Fibroblast of gingiva (primary cell): Measurements from ENCODE around the gene ASCC3.

ENCODE experiments used
- DNase-seq: peaks from one replicate; pipeline ENCODE4 v3.0.0-alpha.2; 2011; ENCODE audit warnings: low read depth

Gene ASCC3, protein sequence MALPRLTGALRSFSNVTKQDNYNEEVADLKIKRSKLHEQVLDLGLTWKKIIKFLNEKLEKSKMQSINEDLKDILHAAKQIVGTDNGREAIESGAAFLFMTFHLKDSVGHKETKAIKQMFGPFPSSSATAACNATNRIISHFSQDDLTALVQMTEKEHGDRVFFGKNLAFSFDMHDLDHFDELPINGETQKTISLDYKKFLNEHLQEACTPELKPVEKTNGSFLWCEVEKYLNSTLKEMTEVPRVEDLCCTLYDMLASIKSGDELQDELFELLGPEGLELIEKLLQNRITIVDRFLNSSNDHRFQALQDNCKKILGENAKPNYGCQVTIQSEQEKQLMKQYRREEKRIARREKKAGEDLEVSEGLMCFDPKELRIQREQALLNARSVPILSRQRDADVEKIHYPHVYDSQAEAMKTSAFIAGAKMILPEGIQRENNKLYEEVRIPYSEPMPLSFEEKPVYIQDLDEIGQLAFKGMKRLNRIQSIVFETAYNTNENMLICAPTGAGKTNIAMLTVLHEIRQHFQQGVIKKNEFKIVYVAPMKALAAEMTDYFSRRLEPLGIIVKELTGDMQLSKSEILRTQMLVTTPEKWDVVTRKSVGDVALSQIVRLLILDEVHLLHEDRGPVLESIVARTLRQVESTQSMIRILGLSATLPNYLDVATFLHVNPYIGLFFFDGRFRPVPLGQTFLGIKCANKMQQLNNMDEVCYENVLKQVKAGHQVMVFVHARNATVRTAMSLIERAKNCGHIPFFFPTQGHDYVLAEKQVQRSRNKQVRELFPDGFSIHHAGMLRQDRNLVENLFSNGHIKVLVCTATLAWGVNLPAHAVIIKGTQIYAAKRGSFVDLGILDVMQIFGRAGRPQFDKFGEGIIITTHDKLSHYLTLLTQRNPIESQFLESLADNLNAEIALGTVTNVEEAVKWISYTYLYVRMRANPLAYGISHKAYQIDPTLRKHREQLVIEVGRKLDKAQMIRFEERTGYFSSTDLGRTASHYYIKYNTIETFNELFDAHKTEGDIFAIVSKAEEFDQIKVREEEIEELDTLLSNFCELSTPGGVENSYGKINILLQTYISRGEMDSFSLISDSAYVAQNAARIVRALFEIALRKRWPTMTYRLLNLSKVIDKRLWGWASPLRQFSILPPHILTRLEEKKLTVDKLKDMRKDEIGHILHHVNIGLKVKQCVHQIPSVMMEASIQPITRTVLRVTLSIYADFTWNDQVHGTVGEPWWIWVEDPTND (N-terminal part only)

DNA sequence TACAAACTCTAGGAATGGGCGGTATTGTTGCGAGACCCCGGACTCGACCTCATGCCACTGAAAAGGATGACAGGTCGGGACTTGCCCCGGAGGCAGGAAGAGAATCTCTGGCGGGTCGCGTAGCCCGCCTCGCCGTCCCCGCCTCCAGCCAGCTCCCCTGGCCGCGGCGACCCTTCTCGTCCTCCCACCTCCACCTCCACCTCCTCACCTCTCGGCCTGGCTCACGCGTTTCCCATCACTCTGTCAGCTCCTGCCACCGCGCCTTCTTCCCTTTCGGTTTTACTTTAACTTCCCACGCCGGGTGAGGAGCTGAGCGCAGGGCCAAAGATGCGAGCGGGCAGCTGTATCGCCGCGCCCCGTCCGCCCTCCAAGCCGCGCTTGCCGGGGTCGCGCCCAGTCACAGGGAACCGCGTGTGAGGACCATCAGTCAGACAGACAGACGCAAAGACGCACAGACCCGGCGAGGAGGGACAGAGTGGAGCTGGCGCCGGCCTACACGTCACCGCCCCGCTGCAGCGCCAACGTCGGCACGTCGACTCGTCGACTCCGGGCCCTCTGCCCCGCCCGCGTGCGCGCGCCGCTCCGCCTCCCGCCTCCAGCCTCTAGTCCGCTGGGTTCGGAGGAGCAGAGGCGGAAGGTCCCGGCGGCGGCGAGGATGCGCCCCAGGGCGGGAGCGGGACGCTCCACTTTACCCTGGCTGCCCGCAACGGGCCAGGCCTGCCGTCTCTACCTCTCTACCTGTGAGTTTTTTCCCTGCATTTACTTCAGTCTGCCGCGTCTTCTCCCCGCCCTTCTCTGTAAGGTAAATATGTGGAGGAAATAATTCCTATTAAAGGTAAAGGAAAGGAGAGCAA lies at the start of gene ASCC3:
TSS of gene ASCC3 (minus strand) at position 477 of the 854 bp plus-strand sequence. CDS start 13,332 bp downstream, outside the sequence.
- peak; percentile 91 for DNase-seq

- no peak for DNase-seq
Measured at GRCh38 chr6:100925749-100926148, 44.6 kb upstream of the ASCC3 start.

DNA sequence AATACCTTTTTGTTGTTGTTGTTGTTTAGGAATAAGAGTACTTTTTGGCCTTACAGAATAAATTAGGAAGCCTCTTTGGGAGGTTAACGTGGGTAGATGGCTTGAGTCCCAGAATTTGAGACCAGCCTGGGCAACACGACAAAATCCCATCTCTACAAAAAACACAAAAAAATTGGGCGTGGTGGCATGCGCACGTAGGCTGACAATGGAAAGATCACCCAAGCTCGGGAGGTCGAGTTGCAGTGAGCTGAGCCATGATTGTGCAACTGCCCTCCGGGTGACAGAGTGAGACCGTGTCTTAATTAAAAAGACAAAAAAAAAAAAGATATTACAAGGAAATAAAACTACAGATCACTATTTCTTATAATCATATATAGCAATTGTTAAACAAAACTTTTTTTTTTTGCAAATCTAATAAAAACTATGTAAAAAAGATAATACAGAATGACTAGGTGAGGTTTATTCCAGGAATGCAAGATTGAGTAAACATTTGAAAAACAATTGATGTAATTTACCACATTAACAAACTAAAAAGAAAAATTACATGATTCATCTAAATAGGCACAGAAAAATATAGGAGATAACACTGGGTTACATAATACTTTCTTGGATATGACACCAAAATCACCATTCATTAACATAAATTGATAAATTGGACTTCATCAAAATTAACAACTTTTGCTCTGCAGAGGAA lies 43.6 kb upstream of the ASCC3 start:
- DNase-seq = no peak

DNA sequence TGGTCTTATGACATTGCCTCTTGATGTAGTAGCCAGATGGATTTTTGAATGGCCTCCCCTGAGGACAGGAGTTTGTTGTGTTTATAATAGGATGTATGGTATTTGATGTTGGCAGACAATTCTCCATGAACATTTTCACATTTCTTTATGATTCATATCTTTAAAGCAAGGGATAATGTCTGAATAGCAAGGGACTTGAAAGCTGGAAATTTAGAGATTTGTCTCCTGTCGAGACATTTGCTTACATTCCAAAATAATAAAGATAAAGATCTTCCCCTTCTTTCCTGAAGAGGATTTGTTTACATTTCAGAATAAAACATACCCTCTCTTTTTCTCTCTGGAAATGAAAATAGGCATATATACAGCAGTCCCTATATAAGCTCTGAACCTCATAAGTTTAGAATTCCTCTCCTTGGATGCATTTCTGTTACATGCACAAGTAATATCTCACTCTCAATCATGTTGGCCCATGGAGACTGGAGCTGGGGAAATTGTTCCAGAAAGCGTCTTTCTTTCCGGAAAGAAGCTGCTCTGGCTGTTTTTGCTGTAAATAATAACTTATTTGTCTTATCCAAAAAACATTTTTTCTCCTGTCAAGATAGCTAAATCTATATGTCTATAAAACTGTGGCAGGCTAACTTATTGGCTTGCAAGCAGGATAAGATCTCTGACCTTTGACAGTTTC lies 42.5 kb upstream of the ASCC3 start:
- no peak for DNase-seq

DNA sequence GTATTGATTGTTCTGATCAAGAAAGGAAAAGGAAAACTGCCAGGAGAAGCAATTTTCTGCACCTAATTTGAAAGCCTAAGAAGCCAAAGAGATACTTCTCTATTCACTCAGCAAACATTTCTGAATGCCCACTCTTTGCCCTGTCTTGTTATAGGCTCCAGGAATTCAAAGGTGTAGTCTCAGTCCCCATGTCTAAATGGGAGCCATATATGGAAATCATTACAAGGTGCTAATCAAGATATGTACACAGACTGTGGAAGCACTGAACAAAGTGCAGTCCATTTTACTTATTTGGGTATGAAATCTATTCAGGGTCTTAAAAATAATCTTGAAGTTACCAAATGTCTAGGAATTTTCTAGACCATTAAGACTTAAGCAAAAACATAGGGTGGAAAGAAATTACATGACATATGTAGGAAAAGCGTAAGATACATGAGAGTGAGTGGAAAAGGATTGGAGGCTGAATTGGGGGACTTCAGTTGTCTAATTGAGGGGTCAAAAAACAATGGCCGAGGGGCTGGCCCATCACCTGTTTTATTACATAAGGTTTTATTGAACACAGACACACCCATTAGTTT lies 39.0 kb upstream of the ASCC3 start:
- DNase-seq = no peak

GRCh38 chr6:100918152-100918551 lies 37.0 kb upstream of the ASCC3 start:
- no peak for DNase-seq

DNA sequence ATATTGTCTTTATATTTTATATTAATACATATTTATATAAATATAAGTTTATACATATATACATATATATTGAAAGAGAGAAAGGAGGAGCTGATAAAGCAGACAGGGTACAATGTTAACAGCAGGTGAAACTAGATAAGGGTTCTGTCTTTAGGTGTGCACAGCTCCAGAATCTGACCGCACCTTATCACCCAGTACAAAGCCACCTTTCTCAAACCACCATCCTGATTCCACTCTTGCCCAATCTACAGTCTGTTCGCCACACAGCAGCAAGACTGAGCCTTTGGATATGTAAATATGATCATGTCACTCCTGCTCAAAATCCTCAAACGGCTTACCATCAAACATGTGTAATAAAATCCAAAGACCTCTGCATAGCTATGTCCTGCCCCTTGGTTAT lies 34.7 kb upstream of the ASCC3 start:
- no peak for DNase-seq

- no peak for DNase-seq
Measured at GRCh38 chr6:100913400-100914276, 32.5 kb upstream of the ASCC3 start.

DNA sequence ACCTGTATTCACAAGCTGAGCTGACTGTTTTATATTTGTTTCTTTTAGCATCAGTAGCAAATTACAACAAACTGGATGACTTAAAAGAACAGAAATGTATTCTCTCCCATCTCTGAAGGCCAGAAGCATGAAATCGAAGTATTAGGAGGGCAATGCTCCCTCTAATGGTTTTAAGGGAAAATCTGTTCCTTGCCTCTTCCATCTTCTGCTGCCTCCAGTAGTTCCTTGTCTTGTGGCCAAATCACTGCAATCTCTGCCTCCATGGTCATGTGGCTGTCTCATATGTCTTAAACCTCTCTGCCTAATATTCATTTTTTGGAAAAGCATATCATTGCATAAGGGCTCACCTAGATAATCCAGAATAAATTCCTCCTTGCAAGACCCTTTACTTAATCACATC lies 25.2 kb upstream of the ASCC3 start:
- DNase-seq = no peak

- DNase-seq = no peak
Measured at GRCh38 chr6:100905067-100905466, 23.9 kb upstream of the ASCC3 start.

DNA sequence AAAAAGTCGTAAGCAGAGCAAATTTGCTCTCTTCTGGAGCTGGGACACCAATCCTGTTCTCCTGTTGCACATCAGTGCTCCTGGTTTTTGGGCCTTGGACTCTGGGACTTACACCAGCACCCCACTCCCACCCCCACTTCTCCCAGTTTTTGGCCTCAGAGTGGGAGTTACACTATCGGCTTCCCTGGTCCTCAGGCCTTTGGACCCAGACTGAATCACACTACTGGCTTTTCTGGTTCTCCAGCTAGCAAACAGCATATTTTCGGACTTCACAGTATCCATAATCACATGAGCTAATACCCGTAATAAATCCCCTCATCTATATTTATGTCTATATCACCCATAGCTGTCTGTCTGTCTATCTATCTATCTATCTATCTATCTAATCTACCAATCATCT lies 23.2 kb upstream of the ASCC3 start:
- no peak for DNase-seq

- DNase-seq = no peak
Measured at GRCh38 chr6:100901582-100901981, 20.5 kb upstream of the ASCC3 start.

DNA sequence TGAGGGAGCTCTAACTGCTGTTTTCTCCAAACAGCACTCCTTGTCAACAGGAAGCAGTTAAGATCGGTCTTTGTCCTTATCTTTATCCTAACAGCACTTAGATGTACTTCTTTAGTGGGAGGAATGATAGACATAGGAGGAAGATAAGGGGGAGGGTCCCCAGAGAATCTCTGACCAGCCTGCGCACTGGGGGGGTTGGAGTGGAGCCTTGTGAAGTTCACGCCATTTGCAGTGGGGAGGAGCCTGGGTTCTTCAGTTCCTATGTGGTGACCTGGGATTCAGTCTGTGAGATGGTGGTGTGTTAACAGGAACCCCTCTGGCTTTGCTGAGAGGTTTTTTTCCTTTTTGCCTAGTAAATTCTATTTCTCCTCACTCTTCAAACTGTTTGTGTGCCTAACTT lies 18.1 kb upstream of the ASCC3 start:
- no peak for DNase-seq

GRCh38 chr6:100897671-100898070 lies 16.5 kb upstream of the ASCC3 start:
- no peak for DNase-seq

GRCh38 chr6:100893743-100894142 lies 12.6 kb upstream of the ASCC3 start:
- DNase-seq = no peak

GRCh38 chr6:100892693-100893092 lies 11.6 kb upstream of the ASCC3 start:
- DNase-seq = peak; percentile 24

DNA sequence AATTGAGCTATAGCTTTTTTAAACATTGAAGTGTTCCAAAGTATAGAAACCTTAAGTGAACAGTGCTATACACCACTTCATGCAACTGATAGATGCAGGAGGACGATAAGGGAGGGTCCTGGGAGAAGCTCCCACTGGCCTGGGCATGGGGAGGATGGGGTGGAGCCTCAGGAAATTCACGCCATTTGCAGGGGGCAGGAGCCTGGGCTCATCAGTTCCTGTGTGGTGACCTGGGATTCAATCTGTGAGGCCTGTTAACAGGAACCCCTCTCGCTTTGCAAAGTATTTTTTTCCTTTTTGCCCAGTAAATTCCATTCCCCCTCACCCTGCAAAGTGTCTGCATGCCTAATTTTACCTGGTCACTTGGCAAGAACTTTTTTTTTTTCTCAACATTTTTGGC lies 11.0 kb upstream of the ASCC3 start:
- no peak for DNase-seq

DNA sequence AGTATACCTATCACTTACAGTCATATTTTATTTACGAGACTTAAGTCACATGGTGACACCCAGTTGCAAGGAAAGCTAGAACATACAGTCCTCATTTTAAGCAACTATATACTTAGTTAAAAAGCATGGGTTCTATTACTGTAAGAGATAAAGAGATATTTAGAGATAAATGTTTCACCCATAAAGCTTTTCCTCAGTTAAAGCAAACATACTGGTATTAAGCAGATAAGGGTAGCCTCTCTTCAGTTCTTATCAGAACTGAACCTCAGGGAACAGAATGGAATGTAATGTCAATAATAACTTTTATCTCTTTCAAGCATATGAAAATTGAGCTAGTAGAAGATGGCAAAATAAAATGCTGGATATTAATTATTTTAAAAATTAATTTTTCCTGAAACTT lies 9.9 kb upstream of the ASCC3 start:
- no peak for DNase-seq

DNA sequence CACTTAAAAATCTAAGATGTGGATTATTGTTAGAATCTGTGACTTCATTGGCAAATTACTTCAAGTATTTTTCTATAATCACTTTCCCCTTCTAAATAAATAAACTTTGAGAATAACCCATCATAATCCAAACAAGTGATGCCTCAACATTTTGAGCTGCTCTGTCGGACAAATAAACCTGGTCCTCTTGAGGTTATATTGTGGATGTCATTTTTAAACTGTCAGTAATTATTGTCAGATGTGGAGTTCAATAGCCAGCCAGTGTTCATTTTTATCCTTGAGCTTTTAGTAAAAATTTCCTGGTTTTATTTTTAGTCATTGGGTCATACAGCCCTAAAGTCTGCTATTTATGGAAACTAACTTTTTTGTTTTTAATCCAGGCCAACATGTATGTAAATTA lies 9.5 kb upstream of the ASCC3 start:
- DNase-seq = peak; percentile 3
